Neural progenitor cell (in vitro differentiated cells): ENCODE results near the gene OR13C9.

Experiments used
- EZH2 ChIP-seq: fragments of 200-600 bp; sonication (generic); IDR thresholded peaks from 2 replicates; pipeline ENCODE4 v1.6.1; 2017; ENCODE audit warnings: antibody characterized with exemption, mild to moderate bottlenecking, moderate library complexity
- EZH2phosphoT487 ChIP-seq: fragments of 200-600 bp; sonication (generic); IDR thresholded peaks from 2 replicates; pipeline ENCODE4 v1.6.1; 2017; ENCODE audit warnings: antibody characterized with exemption
- TF ChIP-seq, protein P1 (sequence below): fragments of 200-600 bp; sonication (generic); IDR thresholded peaks from 2 replicates; pipeline ENCODE4 v1.5.1; 2017; ENCODE audit warnings: antibody characterized with exemption, mild to moderate bottlenecking

DNA sequence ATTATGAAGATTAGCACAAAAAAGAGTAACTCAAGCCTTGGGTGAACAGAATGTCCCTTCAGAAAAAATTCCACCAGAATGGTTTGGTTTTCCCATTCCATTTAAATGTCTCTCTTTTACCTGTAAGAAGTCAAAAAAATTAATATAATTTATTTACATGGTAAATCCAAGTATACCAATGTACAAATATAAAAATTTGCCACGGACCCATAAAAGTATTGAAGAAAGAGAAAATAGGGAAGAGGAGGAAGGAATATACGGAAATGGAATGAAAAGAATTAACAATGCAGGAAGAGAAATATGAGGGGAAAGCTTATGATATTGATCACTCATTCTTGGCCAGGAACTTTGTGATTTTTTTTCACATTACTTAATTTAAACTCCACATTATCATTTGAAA, at the start of gene OR13C9:
- TF ChIP-seq, protein P1, sequence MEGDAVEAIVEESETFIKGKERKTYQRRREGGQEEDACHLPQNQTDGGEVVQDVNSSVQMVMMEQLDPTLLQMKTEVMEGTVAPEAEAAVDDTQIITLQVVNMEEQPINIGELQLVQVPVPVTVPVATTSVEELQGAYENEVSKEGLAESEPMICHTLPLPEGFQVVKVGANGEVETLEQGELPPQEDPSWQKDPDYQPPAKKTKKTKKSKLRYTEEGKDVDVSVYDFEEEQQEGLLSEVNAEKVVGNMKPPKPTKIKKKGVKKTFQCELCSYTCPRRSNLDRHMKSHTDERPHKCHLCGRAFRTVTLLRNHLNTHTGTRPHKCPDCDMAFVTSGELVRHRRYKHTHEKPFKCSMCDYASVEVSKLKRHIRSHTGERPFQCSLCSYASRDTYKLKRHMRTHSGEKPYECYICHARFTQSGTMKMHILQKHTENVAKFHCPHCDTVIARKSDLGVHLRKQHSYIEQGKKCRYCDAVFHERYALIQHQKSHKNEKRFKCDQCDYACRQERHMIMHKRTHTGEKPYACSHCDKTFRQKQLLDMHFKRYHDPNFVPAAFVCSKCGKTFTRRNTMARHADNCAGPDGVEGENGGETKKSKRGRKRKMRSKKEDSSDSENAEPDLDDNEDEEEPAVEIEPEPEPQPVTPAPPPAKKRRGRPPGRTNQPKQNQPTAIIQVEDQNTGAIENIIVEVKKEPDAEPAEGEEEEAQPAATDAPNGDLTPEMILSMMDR = no peak
- TF ChIP-seq EZH2 (no peak), EZH2phosphoT487 (no peak)
